HL-60 (cell line): ENCODE results near the gene AKT1.
"Not testable (repeated sequence)": the region's sequence is repeated elsewhere in the genome, so short reads cannot be mapped to it uniquely, and the experiment has no call there.

Experiments used
- DNase-seq, 2 experiments: peaks; one replicate each; pipeline ENCODE4 v3.0.0-alpha.2; 2010 to 2020; ENCODE audit warnings: low read depth in 1 of 2, low spot score in 1 of 2
- H3K27ac ChIP-seq: fragments of 250-450 bp; sonication (Bioruptor Pico); replicated peaks from 2 replicates; pipeline ENCODE4 v1.5.1; 2020; ENCODE audit warnings: mild to moderate bottlenecking, moderate library complexity
- H3K27me3 ChIP-seq: fragments of 250-450 bp; sonication (Bioruptor Pico); 2 replicates; pipeline ENCODE4 v1.5.1; 2021; ENCODE audit warnings: mild to moderate bottlenecking, moderate library complexity; ENCODE audit not compliant: insufficient read depth, poor library complexity, severe bottlenecking
- H3K4me3 ChIP-seq: replicated peaks from 2 replicates; pipeline ENCODE4 v1.5.1; 2011; ENCODE audit warnings: mild to moderate bottlenecking, control low read depth, low read length; ENCODE audit not compliant: insufficient read depth
- CTCF ChIP-seq: IDR thresholded peaks from one replicate; pipeline ENCODE4 v1.5.1; 2011; ENCODE audit warnings: low read length, control low read depth, inconsistent platforms; ENCODE audit not compliant: insufficient read depth
- GABPA ChIP-seq: IDR thresholded peaks from 2 replicates; pipeline ENCODE4 v1.6.1; 2012; ENCODE audit warnings: low read depth
- POLR2AphosphoS5 ChIP-seq: IDR thresholded peaks from 2 replicates; pipeline ENCODE4 v1.6.1; 2012; ENCODE audit warnings: low read depth
- REST ChIP-seq: IDR thresholded peaks from 2 replicates; pipeline ENCODE4 v1.6.1; 2012; ENCODE audit warnings: low read depth; ENCODE audit not compliant: insufficient replicate concordance
- SPI1 ChIP-seq: IDR thresholded peaks from 2 replicates; pipeline ENCODE4 v1.6.1; 2012; ENCODE audit warnings: low read depth, mild to moderate bottlenecking, borderline replicate concordance

The AKT1 gene

GRCh38 chr14:104730487-104730886, 65.1 kb downstream of the AKT1 start:
- Histone ChIP-seq H3K27ac (no peak overlapping the region), H3K4me3 (no peak overlapping the region), H3K27me3 (peaks cover 22% of the 10 kb centered on the region)
- no peak for TF ChIP-seq POLR2AphosphoS5
- no peak for DNase-seq

GRCh38 chr14:104729835-104730181, 65.7 kb downstream of the AKT1 start:
- no peak for DNase-seq
- Histone ChIP-seq H3K27ac (no peak overlapping the region), H3K27me3 (peaks cover 26% of the 10 kb centered on the region), H3K4me3 (no peak overlapping the region)
- no peak for TF ChIP-seq REST
- no peak for TF ChIP-seq SPI1
- TF ChIP-seq CTCF = no peak
- no peak for TF ChIP-seq GABPA
- no peak for TF ChIP-seq POLR2AphosphoS5

- H3K27me3 ChIP-seq = peaks cover 29% of the 10 kb centered on the region
- H3K27ac ChIP-seq, DNase-seq, H3K4me3 ChIP-seq: not testable (repeated sequence)
Measured at GRCh38 chr14:104729176-104729834, 66.2 kb downstream of the AKT1 start.

GRCh38 chr14:104728631-104729030, 66.9 kb downstream of the AKT1 start:
- TF ChIP-seq REST = no peak
- TF ChIP-seq POLR2AphosphoS5 = no peak
- TF ChIP-seq CTCF = no peak
- no peak for TF ChIP-seq GABPA
- TF ChIP-seq SPI1 = no peak
- Histone ChIP-seq H3K27ac (no peak overlapping the region), H3K27me3 (peaks cover 29% of the 10 kb centered on the region), H3K4me3 (no peak overlapping the region)
- DNase-seq = no peak
